Pulmonary artery endothelial cell (primary cell): Measurements from ENCODE around the gene SCAF1. TPM values are rescaled to one million over a fixed set of nuclear protein-coding genes. Genes with fewer than 3 reads are reported as not detected.

ENCODE experiments used
- DNase-seq: peaks from one replicate; pipeline ENCODE4 v3.0.0-alpha.2; 2011; ENCODE audit warnings: low read depth, low spot score
- total RNA-seq: library from RNA; depleted of rRNA; stranded (reverse); fragments of >200 nt; gene quantifications from 2 replicates; pipeline ENCODE4 v1.2.3, GENCODE V29; 2014

SCAF1 gene, protein sequence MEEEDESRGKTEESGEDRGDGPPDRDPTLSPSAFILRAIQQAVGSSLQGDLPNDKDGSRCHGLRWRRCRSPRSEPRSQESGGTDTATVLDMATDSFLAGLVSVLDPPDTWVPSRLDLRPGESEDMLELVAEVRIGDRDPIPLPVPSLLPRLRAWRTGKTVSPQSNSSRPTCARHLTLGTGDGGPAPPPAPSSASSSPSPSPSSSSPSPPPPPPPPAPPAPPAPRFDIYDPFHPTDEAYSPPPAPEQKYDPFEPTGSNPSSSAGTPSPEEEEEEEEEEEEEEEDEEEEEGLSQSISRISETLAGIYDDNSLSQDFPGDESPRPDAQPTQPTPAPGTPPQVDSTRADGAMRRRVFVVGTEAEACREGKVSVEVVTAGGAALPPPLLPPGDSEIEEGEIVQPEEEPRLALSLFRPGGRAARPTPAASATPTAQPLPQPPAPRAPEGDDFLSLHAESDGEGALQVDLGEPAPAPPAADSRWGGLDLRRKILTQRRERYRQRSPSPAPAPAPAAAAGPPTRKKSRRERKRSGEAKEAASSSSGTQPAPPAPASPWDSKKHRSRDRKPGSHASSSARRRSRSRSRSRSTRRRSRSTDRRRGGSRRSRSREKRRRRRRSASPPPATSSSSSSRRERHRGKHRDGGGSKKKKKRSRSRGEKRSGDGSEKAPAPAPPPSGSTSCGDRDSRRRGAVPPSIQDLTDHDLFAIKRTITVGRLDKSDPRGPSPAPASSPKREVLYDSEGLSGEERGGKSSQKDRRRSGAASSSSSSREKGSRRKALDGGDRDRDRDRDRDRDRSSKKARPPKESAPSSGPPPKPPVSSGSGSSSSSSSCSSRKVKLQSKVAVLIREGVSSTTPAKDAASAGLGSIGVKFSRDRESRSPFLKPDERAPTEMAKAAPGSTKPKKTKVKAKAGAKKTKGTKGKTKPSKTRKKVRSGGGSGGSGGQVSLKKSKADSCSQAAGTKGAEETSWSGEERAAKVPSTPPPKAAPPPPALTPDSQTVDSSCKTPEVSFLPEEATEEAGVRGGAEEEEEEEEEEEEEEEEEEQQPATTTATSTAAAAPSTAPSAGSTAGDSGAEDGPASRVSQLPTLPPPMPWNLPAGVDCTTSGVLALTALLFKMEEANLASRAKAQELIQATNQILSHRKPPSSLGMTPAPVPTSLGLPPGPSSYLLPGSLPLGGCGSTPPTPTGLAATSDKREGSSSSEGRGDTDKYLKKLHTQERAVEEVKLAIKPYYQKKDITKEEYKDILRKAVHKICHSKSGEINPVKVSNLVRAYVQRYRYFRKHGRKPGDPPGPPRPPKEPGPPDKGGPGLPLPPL
- 10.7 and 12.0 TPM in 2 replicates for total RNA-seq

DNA sequence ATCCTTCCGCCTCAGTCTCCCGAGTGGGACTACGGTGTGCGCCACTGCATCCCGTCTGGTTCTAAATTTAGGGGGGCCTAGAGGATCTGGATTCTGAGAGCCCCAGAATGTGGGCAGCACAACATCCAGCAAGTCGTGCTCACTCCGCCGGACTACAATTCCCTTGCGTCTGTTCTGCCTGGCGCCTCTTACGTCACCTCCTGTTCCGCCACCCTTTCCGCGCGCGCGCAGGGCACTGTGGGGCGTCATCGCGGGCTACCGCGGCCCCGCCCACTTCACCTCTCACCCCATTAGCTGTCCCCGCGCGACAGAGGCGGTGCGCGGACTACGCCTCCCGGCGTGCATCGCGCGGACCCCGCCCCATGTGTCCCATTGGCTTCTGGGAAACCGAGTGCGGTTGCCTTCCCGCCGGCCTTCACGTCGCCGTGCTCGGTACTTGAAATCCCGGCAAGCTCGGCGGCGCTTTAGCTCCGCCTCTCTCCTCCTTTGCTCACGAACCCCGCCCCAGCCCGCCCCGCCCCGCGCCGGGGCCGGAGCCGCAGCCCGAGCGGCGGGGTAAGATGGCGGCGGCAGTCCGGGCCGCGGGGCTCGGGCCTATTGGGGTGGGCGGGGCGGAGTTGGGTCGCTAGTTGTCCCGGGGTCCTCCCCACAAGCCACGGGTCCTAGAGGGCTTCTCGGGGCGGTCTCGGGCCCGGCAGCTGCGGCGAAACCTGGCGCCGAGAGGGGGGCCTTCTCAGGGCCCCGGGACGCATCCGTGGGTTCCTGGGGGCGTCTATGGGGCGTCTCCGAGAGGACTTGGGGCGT is at the start of gene SCAF1:
TSS of gene SCAF1 (plus strand) at position 522 of the 804 bp plus-strand sequence. CDS start 2,818 bp downstream, outside the sequence.
- DNase-seq, result peak; percentile 97

DNA sequence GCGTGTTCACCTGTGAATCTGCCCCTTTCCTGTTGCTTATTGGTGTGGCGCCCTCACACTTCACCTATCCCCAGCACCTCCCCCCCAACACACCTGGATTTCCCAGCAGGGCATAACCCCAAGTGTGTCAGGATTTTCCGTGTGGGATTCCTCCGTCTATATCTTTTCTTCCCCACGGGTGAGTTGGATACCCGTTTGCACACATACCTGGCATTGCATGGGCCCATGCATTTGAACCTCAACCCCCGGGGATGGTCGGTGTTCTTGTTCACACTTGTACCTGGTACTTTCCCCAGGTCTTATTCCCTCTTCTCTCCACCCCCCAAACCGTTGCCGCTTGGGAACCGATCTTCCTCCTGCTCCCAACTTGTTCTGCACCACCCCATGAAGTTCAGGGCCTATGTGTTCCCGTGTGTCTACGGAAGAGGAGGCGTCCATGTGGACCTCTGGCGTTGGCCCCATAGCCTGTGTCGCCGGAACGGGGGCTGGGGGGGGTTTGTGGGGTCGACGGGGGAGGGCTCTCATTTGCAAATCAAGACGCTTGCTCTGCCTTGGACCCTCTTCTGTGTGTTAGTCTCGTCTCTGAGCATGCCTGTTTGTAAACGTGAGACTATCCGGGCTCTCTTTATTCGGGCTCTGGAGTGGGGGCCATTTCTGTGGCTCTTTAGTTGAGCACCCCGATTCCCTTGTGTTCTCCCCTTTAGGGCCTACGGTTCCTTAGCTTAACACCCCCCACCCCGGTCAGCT is 49.4 kb upstream of the SCAF1 start:
- no peak for DNase-seq

DNA sequence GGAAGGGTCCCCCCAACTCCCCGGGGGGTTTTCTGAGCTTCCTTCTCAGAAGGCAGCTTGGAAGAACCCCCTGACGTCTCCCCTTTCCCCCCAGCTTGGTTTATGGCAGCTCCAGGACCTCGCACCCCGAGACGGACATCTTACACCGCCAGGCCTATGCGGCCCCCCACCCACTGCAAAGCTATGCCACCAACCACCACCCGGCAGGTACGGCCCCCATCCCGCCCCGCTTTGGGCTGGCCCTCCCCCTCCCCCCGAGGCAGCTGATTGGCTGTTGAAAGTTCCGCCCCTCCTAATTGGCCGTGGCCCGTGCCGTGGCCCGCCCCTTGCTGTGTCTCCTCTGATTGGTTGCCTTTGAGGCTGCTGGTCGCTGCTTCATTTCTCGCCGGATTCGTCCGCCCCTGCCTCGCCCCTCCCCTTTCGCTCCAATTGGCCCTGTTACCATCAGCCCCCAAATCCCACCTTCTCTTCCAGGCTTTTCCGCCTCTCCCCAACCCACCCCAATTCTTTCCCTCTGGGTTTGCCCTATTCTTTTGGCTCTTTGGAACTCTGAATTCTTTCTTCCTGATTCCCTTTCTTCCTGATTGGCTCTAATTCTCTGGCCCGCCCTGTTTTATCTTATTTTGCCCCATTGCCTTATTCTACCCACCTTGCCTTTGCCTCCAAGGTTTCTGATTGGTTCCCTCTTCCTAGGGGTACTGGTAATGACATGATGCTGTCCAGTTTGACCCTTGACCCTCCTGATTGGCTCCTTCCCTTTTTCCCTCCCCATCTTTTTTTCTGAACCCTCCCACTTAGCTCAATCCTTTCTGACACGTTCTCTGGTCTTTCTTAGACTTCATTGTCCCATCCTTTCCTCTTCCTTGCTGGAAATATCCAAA is 48.5 kb upstream of the SCAF1 start:
- DNase-seq, result peak; percentile 77

DNA sequence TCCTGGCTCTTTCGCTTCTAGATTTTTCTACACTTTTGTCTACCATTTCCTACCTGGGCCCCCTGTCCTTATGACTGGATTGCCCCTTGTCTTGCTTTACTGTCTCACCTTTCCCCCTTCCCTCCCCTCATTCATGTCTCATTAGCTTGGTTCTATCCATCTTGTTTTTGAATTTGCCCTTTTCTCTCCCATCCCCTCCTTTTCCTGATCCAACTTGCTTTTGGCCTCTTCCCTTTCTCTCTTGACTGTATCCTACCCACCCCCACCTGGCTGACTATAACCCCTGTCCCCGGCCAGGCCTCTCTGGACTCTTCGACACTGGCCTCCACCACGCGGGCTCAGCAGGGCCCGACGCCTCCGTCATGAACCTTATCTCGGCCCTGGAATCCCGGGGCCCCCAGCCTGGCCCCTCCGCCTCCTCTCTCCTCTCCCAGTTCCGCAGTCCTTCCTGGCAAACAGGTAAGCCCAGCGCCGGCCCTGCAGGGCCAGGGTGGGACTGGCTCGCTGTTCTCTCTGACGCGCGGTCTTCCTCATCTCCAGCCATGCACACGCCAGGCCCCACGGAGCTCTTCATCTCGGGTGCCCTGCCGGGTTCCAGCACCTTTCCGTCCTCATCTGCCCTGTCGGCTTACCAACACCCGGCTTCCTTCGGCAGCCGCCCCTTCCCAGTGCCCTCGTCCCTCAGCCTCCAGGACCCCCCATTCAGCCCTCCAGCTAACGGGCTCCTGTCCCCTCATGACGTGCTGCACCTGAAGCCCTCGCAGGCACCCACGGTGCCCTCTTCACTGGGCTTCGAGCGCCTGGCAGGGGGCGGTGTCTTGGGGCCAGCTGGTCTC is 47.6 kb upstream of the SCAF1 start:
- DNase-seq, result no peak

DNA sequence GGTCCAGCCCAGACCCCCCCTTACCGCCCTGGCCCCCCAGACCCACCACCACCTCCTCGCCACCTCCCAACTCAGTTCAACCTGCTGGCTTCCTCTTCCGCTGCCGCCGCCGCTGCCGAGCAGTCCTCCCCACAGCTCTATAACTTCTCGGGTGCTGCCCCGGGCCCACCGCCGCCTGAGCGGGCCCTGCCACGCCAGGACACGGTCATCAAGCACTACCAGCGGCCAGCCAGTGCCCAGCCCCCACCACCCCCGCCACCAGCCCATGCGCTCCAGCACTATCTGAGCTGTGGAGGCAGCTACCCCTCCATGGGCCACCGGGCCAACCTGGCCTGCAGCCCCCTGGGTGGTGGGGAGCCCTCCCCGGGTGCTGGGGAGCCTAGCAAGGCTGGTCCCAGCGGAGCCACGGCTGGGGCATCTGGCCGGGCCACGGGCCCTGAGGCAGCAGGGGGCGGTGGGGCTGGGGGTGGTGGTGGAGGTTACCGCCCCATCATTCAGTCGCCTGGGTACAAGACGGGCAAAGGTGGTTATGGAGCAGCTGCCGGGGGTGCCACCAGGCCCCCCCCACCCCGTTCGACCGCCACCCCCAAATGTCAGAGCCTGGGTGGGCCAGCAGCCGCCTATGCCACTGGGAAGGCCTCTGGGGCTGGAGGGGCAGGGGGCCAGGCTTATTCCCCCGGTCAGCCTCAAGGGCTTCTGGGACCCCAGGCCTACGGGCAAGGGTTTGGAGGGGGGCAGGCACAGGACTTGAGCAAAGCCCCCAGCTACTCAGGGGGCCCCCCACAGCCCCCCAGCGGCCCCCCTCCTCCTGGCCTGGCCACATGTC is 46.8 kb upstream of the SCAF1 start:
- DNase-seq, result no peak

DNA sequence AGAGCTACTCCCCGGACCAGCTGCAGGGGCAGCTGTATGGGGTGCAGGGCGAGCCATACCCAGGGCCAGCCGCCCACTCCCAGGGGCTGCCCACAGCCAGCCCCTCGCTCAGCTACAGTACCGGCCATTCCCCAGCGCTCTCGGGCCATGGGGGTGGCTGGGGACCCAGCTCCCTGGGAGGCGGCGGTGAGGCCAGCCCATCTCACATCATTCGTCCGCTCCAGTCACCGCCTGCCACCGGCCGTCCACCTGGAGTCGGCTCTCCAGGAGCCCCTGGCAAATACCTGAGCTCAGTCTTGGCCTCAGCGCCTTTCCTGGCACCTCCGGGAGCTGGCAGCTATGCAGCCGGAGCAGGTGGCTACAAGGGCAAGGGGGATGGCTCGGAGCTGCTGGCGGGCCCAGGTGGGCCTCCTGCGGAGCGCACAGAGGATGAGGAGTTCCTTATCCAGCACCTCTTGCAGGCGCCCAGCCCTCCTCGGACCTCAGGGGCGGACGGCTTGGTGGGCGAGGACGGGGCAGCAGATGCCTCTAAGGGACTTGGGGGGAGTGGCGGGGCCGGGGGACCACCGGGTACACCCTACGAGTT is 46.1 kb upstream of the SCAF1 start:
- no peak for DNase-seq

DNA sequence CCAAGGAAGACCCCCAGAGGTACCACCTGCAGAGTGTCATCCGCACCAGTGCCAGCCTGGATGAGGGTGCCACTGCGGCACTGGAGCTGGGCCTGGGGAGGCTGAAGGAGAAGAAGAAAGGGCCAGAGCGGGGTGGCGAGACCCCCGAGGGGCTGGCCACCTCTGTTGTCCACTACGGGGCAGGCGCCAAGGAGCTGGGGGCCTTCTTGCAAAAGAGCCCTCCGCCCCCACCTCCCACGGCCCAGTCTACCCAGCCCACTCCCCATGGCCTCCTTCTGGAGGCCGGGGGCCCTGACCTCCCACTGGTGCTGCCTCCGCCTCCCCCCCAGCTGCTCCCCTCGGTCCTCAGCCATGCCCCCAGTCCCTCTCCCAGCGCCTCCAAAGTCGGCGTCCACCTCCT is 45.6 kb upstream of the SCAF1 start:
- no peak for DNase-seq

DNA sequence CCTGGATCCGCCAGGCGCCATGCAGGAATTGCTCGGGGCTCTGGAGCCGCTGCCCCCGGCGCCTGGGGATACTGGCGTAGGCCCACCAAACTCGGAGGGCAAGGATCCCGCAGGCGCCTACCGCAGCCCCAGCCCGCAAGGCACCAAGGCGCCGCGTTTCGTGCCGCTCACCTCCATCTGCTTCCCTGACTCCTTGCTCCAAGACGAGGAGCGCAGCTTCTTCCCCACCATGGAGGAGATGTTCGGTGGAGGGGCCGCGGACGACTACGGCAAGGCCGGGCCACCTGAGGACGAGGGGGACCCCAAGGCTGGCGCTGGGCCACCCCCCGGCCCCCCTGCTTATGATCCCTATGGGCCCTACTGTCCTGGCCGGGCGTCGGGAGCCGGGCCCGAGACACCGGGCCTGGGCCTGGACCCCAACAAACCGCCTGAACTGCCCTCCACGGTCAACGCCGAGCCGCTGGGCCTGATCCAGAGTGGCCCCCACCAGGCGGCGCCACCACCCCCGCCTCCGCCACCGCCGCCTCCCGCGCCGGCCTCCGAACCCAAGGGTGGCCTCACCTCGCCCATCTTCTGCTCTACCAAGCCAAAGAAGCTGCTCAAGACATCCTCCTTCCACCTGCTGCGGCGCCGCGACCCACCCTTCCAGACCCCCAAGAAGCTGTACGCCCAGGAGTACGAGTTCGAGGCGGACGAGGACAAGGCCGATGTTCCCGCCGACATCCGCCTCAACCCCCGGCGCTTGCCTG is 44.9 kb upstream of the SCAF1 start:
- no peak for DNase-seq

DNA sequence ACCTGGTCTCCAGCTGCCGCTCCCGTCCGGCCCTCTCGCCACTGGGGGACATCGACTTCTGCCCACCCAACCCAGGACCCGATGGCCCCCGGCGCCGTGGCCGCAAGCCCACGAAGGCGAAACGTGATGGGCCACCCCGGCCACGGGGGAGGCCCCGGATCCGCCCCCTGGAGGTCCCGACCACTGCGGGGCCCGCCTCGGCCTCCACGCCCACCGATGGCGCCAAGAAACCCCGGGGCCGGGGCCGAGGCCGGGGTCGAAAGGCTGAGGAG is 44.4 kb upstream of the SCAF1 start:
- DNase-seq, result no peak

DNA sequence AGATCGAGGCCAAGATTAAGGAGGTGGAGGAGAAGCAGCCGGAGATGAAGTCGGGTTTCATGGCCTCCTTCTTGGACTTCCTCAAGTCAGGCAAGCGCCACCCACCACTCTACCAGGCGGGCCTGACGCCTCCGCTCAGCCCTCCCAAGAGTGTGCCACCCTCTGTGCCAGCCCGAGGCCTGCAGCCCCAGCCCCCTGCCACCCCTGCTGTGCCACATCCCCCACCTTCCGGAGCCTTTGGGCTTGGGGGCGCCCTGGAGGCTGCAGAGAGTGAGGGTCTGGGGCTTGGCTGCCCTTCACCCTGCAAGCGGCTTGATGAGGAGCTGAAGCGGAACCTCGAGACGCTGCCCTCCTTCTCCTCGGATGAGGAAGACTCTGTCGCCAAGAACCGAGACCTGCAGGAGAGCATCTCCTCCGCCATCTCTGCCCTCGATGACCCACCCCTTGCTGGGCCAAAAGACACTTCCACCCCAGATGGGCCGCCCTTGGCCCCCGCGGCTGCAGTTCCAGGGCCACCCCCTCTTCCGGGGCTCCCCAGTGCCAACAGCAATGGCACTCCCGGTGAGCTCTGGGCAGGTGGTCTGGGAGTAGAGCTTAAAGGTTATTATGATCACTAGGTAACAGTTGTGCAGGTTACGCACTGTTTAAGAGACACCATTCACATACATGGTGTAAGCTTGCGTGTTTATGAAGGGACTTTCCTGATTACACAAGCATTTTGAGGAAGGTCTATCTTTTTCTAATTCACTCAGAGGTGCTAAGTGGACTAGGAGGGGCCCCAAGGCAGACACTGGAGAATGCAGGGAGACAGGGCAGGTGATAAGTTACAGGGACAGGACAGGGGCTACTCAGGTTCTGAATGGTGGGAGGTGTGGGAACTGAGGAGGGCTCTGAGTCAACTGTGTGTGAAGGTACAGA is 42.4 kb upstream of the SCAF1 start:
- no peak for DNase-seq

DNA sequence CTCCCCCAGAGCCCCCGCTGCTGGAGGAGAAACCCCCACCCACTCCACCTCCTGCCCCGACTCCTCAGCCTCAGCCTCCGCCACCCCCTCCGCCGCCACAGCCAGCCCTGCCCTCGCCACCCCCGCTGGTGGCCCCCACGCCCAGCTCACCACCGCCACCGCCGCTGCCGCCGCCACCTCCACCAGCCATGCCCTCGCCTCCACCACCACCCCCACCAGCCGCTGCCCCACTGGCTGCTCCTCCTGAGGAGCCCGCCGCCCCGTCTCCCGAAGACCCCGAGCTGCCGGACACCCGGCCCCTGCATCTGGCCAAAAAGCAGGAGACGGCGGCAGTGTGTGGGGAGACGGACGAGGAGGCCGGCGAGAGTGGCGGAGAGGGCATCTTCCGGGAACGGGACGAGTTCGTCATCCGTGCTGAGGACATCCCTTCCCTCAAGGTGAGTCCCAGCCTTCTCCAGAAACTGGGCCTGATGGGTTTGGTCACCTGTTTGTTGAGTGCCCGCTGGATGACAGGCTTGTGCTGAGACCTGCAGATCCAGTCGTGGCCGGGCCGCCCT is 40.4 kb upstream of the SCAF1 start:
- DNase-seq, result no peak

DNA sequence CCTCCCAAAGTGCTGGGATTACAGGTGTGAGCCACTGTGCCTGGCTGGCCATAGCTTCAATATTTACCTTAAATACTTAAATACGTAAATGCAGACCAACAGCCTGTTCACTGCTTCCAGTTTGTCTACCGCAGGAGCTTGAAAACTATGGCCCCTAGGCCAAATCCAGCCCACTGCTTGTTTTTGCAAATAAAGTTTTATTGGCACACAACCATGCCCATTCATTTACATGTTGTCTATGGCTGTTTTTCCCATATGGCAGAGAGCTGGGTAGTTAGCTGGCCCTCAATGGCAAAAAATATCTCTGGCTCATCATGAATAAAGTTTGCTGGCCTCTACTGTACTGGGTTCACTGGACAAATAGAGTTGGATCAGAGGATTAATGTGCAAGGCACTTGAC is 39.2 kb upstream of the SCAF1 start:
- DNase-seq, result no peak

DNA sequence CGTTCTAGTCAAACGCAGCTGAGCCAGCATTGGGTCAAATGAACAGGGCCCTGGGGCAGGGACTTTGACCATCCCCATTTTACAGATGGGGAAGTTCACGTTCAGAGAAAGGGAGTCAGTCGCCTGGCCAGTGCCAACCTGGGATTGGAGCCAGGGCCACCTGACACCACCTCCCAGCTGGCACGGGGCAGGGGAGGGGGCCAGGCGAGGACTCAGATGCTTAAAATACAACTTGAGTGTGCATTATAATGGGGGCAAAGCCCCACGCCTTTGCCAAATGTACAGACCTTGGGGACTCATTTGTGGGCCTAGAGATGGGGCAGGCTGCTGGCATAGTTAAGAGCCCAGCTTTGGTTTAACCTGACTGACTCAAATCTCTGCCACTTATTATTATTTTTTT is 36.4 kb upstream of the SCAF1 start:
- DNase-seq, result no peak

DNA sequence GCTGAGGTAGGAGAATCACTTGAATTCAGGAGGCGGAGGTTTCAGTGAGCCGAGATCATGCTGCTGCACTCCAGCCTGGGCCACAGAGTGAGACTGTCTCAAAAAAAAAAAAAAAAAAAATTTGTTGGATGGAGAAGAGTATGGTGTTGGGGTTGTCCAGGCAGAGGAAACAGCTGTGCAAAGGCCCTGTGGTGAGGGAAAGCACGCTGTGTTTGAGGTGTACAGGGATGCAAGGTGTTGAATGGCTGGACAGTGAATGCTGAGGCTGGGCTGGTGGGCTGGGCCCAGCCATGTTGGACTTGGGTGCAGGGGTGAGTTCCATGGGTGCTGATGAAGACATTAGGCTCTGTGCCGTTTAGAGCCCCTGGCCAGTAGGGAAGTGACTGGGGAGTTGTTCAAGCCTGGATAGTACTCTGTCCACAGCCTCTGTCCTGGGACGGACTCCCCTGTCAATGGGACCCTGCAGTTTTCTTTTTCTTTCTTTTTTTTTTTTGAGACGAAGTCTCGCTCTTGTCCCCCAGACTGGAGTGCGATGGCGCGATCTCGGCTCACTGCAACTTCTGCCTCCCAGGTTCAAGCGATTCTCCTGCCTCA is 32.4 kb upstream of the SCAF1 start:
- DNase-seq, result no peak

DNA sequence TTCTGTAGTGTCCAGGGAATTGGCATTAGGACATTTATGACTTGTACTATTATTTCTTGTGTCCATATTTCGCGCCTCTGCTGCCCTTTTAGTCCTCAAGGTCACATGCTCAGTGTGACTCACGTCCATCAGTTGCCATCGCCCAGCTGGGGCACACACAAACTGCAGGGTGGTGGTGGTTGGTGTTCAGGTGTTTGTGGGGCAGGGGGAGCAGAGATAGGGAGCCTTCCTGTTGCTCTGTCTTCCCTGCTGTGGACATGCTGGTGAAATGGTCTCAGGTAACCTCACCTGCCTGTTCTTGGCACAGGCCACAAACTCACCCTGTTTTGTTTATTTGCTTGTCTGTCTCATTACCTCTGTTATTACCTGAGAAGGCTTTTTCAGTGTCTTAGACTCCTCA is 28.6 kb upstream of the SCAF1 start:
- no peak for DNase-seq
